Osteoblast (primary cell): ENCODE results near the gene TM9SF4. TPM values are rescaled to one million over a fixed set of nuclear protein-coding genes. Genes with fewer than 3 reads are reported as not detected.

Experiments
- DNase-seq: peaks from one replicate; pipeline ENCODE4 v3.0.0; 2011; ENCODE audit warnings: low spot score, mixed read lengths; ENCODE audit not compliant: insufficient read length; ENCODE audit errors: missing footprints
- H2AFZ ChIP-seq: 2 replicates; pipeline ENCODE4 v1.6.0; 2011; ENCODE audit warnings: mild to moderate bottlenecking, low read length
- H3K27ac ChIP-seq: 2 replicates; pipeline ENCODE4 v1.5.1; 2011; ENCODE audit warnings: mild to moderate bottlenecking, low read depth, low read length, moderate library complexity
- H3K27me3 ChIP-seq: 2 replicates; pipeline ENCODE4 v1.6.0; 2012; ENCODE audit warnings: mild to moderate bottlenecking, control low read depth, inconsistent platforms, low read length, moderate library complexity; ENCODE audit not compliant: insufficient read depth
- H3K36me3 ChIP-seq: 2 replicates; pipeline ENCODE4 v1.5.1; 2011; ENCODE audit warnings: mild to moderate bottlenecking, low read length, control low read depth, moderate library complexity; ENCODE audit not compliant: insufficient read depth
- H3K4me1 ChIP-seq: 2 replicates; pipeline ENCODE4 v1.5.1; 2011; ENCODE audit warnings: mild to moderate bottlenecking, low read length, control low read depth, moderate library complexity; ENCODE audit not compliant: insufficient read depth
- H3K4me2 ChIP-seq: 2 replicates; pipeline ENCODE4 v1.6.0; 2011; ENCODE audit warnings: mild to moderate bottlenecking, low read length; ENCODE audit not compliant: insufficient read depth
- H3K4me3 ChIP-seq: fragments of 200-600 bp; sonication (generic); 3 replicates; pipeline ENCODE4 v1.5.1; 2012; ENCODE audit warnings: mild to moderate bottlenecking, low read length, inconsistent platforms; ENCODE audit not compliant: insufficient read depth
- H3K79me2 ChIP-seq: 2 replicates; pipeline ENCODE4 v1.6.0; 2012; ENCODE audit warnings: mild to moderate bottlenecking, low read length, control low read depth, inconsistent platforms; ENCODE audit not compliant: insufficient read depth
- H3K9me3 ChIP-seq: 2 replicates; pipeline ENCODE4 v1.5.1; 2011; ENCODE audit warnings: low read depth, low read length, control low read depth
- H4K20me1 ChIP-seq: 2 replicates; pipeline ENCODE4 v1.6.0; 2012; ENCODE audit warnings: mild to moderate bottlenecking, low read length, control low read depth; ENCODE audit not compliant: insufficient read depth
- total RNA-seq: library from RNA; depleted of rRNA; stranded (reverse); fragments of >200 nt; gene quantifications from 2 replicates; pipeline ENCODE4 v1.2.3, GENCODE V29; 2012
- TF ChIP-seq, protein P1 (sequence below): IDR thresholded peaks from 2 replicates; pipeline ENCODE4 v1.5.1; 2011; ENCODE audit warnings: mild to moderate bottlenecking, low read depth, low read length, moderate library complexity; ENCODE audit errors: extremely low read depth

The TM9SF4 gene
- total RNA-seq, 1 donor, result 48.1 TPM

DNA sequence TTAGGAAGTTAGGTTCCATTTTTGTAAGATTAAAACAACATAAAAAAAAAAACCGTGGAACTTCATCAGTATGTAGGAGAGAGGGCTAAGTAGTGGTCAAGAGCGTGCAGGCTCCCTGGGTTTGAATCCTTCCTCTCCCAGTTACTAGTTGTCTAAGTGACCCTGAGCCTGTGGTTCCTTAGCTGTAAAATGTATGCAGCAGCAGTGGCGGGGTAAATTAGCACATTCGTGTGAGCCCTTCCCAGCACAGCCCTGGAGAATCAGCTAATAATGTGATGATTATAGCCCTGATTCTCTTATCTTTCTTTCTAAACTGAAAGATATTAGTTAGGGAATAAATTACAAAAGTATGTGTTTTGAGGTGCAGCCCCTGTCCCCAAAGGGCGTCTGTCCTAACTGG lies 32.6 kb downstream of the TM9SF4 start:
- H3K4me3 ChIP-seq, result no peak overlapping the region
- H3K27ac ChIP-seq, result no peak overlapping the region
- H3K4me2 ChIP-seq, result no peak overlapping the region
- H3K9me3 ChIP-seq, result no peaks in the 10 kb centered on the region
- peaks cover 4% of the 10 kb centered on the region for H3K79me2 ChIP-seq
- H3K27me3 ChIP-seq, result no peaks in the 10 kb centered on the region
- H2AFZ ChIP-seq, result no peak overlapping the region
- TF ChIP-seq, protein P1, sequence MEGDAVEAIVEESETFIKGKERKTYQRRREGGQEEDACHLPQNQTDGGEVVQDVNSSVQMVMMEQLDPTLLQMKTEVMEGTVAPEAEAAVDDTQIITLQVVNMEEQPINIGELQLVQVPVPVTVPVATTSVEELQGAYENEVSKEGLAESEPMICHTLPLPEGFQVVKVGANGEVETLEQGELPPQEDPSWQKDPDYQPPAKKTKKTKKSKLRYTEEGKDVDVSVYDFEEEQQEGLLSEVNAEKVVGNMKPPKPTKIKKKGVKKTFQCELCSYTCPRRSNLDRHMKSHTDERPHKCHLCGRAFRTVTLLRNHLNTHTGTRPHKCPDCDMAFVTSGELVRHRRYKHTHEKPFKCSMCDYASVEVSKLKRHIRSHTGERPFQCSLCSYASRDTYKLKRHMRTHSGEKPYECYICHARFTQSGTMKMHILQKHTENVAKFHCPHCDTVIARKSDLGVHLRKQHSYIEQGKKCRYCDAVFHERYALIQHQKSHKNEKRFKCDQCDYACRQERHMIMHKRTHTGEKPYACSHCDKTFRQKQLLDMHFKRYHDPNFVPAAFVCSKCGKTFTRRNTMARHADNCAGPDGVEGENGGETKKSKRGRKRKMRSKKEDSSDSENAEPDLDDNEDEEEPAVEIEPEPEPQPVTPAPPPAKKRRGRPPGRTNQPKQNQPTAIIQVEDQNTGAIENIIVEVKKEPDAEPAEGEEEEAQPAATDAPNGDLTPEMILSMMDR, result no peak
- H4K20me1 ChIP-seq, result peaks cover 7% of the 10 kb centered on the region
- DNase-seq, result peak; percentile 62
- H3K4me1 ChIP-seq, result no peaks in the 10 kb centered on the region
- H3K36me3 ChIP-seq, result peaks cover 74% of the 10 kb centered on the region

DNA sequence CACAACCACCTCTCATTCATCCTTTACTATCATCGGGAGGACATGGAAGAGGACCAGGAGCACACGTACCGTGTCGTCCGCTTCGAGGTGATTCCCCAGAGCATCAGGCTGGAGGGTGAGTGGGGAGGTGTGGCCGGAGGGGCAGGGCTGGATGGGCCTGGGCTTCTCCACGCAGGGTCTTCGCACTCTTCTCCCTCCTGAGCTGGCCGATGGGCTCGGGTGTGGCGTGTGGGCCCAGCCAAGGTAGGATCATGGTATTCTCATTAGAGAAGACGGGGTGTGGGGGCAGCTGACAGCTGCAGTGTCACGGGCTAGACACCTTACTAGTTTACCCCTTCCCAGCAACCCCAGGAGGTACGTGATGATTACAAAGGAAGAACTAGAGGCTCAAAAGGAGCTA lies 33.5 kb downstream of the TM9SF4 start:
- Histone ChIP-seq H3K27ac (no peak overlapping the region), H3K4me1 (no peaks in the 10 kb centered on the region), H3K4me2 (no peak overlapping the region), H3K36me3 (peaks cover 81% of the 10 kb centered on the region), H3K79me2 (peaks cover 3% of the 10 kb centered on the region), H3K9me3 (no peaks in the 10 kb centered on the region), H2AFZ (no peak overlapping the region), H4K20me1 (peaks cover 7% of the 10 kb centered on the region), H3K4me3 (no peak overlapping the region), H3K27me3 (no peaks in the 10 kb centered on the region)
- TF ChIP-seq, protein P1, result no peak
- no peak for DNase-seq

DNA sequence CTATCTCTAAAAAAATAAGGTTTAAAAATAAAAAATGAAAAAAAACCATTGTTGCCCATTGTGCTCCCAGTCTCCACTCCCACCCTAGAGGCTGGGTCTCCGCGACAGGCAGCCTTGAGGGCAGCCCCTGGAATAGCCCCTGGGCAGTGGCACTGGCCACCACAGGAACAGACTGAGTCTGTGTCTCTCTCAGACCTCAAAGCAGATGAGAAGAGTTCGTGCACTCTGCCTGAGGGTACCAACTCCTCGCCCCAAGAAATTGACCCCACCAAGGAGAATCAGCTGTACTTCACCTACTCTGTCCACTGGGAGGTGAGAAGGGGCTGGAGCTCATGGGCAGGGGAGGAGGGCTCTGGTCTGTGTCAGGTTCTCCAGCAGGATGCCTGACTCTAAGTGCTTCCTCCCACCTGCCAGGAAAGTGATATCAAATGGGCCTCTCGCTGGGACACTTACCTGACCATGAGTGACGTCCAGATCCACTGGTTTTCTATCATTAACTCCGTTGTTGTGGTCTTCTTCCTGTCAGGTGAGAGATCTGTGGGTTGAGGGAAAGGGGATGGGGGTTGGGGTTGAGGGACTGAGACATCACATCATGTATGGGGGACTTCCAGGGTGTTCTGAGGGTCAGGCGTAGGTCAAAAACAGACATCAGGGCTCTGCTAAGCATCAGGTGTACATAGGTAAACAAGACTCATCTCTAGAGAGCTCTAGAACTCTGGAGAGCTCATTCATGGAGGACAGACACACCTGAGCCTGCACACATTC lies 35.6 kb downstream of the TM9SF4 start:
- peaks cover 3% of the 10 kb centered on the region for H4K20me1 ChIP-seq
- H3K4me3 ChIP-seq, result no peak overlapping the region
- H3K27me3 ChIP-seq, result no peaks in the 10 kb centered on the region
- DNase-seq, result peak; percentile 52
- TF ChIP-seq, protein P1, result no peak
- H3K4me2 ChIP-seq, result no peak overlapping the region
- H3K4me1 ChIP-seq, result no peaks in the 10 kb centered on the region
- H3K79me2 ChIP-seq, result peaks cover under 1% of the 10 kb centered on the region
- H3K27ac ChIP-seq, result no peak overlapping the region
- no peaks in the 10 kb centered on the region for H3K9me3 ChIP-seq
- peaks cover 83% of the 10 kb centered on the region for H3K36me3 ChIP-seq
- H2AFZ ChIP-seq, result no peak overlapping the region

DNA sequence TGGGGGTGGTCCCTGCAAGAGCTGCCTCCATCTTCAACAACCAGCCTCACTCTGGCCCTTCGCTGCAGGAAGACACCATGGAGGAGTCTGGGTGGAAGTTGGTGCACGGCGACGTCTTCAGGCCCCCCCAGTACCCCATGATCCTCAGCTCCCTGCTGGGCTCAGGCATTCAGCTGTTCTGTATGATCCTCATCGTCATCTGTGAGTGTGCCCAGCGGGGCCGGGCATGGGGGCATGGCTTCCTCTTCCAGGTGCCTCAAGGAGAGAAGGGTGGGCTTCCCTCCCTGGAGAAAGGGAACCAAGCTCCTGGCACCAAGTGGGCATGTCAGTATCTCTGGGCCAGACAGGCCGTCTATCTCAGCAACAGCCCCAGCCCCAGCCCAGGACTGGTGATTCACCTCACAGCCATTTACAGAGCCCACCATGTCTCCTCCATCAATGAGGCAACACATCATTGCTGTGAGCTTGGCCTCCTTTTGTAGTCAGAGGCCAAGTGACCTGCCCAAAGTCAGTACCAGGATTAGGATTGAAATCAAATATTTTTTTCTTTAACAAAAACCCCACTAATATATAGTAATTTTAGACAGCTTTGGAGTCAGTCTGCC lies 40.2 kb downstream of the TM9SF4 start:
- no peak for DNase-seq

More for the DNA sequence above, 40.2 kb downstream of the TM9SF4 start:
- Histone ChIP-seq H3K4me2 (no peak overlapping the region), H3K4me1 (peaks cover 1% of the 10 kb centered on the region), H3K27me3 (no peaks in the 10 kb centered on the region), H3K79me2 (no peaks in the 10 kb centered on the region), H3K9me3 (no peaks in the 10 kb centered on the region), H3K36me3 (peaks cover 86% of the 10 kb centered on the region), H4K20me1 (peaks cover 4% of the 10 kb centered on the region), H2AFZ (no peak overlapping the region), H3K27ac (no peak overlapping the region), H3K4me3 (no peak overlapping the region)
- TF ChIP-seq, protein P1, result no peak
